ENCODE results near the gene SACM1L.

- TF ChIP-seq MAZ (IDR thresholded peaks at IDR 0.05; ENCODE audit: borderline replicate concordance, low read depth, low read length): no peak
- TF ChIP-seq MAZ (CRISPR knock-in tag; IDR thresholded peaks at IDR 0.05; ENCODE audit: low read depth): no peak
- TF ChIP-seq GTF3A (CRISPR knock-in tag; conservative IDR thresholded peaks at IDR 0.05): no peak
Observed at GRCh38 chr3:45781271-45781670, 92.1 kb downstream of the SACM1L start.
